Bone marrow (tissue), 2 donors: ENCODE data around the gene STRA8.
"Not testable (repeated sequence)": the region's sequence is repeated elsewhere in the genome, so short reads cannot be mapped to it uniquely, and the experiment has no call there.

ENCODE experiments used
- DNase-seq, 2 donors: peaks; one replicate each; lab custom pipeline; 2025; lab: John Stamatoyannopoulos, UW

Gene STRA8

DNA sequence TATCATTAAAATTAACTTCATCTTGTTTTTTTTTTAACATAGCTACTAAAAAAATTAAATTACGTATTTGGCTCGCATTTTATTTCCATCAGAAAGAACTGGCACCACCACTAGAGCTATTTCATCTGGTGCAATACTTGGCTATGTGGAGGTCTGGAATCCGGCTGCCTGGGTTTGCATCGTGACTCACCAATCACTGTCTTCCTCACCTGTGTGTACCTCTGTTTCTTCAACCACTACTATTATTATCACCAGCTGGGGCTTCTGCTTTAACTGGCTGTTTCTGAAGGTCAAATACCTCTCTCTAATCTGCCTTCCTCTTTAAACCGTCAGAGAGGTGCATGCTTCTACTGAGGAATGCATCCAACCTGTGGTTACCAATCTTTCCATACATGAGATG lies 28.8 kb upstream of the STRA8 start:
- DNase-seq = no peak

GRCh38 chr7:135205850-135206249 lies 27.8 kb upstream of the STRA8 start:
- DNase-seq = no peak

GRCh38 chr7:135206941-135207391 lies 26.7 kb upstream of the STRA8 start:
- DNase-seq = peak in 1 of 2 donors; percentile 81

DNA sequence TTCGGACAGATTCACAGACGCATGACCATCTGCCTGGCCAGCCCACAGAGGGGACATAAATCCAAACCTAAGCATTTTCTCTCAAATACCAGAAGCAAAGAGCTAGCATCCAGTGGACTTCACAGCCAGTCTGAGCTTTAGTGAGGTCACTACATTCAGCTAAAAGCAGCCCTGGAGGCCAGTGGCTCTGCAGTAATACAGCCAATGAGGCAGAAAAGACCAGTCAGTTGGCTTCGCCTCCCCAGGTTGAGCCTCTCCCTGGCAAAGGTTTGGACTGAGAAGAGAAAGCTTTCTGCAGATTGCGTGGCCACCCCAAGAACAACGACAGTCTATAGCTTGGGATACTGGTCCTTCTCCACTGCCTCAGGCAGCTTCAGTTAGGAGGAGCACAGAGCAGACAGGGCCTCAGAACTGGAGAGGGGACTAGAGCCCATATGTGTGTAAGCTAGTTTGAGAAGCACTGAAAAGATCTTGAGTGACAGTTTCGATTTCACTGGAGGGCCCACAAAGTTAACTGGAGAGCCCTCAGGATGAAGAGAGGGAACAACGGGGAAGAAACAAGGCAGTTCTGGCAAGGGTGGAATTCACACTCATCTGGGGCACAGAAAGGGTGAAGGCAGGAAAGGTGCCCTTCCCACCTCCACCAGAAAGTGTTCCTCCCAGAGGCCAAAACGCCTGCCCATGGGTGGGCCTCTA lies 26.1 kb upstream of the STRA8 start:
- no peak for DNase-seq

DNA sequence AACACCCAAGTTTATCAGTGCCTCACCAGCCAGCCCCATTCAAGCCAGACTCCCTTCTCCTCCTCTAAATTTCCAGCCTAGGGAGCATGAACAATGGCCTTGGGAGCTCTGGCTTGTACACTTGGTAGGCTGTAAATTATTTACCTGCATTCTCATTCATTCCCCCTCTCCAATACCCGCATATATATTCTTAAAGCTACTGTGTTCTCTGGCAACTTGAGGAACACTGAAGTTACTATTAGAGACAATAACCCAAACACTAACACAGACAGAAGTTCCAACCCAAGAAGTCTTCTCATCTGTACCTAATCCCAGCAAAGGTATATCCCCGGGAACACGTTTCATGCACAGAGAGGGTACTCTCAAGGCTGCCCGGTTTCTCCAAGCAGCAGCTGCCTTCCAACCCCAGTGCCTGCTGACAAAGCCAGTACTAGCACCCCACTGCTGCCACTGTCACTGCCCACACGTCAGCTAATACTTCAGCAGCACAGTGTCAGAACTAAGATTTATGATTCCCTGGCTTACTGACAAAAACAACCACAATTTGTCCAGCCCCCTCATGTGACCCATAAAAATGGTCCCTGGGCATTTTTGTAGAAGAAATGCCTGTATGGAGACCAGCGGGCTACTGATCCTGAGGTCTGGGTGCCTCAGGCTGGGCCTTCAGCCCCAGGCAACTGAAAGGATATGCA lies 25.4 kb upstream of the STRA8 start:
- no peak for DNase-seq

- DNase-seq = no peak
Measured at GRCh38 chr7:135209225-135209834, 24.3 kb upstream of the STRA8 start.

DNA sequence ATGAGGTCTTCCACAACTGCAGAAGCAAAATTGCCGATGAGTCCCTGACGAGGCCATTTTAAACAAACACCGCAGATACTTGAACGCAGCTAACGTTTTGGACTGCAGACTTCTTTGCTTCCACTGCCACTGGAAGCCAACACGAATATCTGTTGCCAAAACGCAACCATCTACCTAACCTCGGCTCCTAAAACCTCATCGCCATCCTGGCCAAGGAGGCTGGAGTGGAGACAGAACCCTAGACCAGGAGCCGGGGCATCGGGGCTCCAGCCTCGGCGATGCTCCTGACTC lies 22.8 kb upstream of the STRA8 start:
- DNase-seq = no peak

- DNase-seq = peak; percentile 64 to 84
Measured at GRCh38 chr7:135211179-135211945, 22.3 kb upstream of the STRA8 start, which contains the start of gene WDR91. Gene WDR91 (minus strand): TSS chr7:135211526. CDS start chr7:135211502, 24 bp downstream.

- not testable (repeated sequence) for DNase-seq
Measured at GRCh38 chr7:135211946-135212685, 21.5 kb upstream of the STRA8 start.

DNA sequence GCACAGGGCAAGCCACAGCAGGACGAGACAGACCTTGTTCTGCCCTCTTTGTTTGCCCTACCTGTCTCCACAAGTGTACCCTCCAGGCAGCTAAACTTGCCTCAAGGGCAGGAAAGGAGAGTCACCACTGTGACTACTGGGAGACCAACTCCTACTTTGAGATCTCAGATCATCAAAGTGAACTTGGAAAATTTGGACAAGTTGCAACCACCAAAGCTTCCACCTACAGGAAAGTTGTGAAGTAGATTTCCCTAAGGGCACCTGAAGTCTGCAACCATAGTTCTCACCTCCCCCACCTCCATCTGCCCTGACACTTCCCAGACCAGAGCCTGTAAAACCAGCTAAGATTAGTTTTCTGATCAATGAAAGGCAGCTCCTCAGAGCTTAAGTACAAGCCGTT lies 19.8 kb upstream of the STRA8 start:
- DNase-seq = no peak

- DNase-seq = no peak
Measured at GRCh38 chr7:135215180-135215579, 18.5 kb upstream of the STRA8 start.

DNA sequence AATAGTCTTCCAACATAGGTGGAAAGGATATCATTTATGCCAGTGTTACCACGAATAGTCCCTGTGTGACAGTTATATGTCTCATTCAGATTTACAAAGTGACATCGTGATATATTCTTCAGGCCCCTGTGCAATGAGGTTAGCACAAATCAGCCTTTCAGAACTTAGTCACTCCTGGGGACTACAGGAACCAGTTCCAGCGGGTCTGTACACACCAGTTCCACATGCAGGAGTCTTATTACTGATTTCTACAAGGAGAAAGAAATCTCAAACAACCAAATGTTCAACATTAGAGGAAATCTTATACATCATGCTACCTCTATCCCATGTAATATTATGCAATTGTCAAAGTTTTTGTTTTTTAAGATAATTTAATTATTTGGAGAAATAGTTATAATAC lies 17.9 kb upstream of the STRA8 start:
- no peak for DNase-seq

DNA sequence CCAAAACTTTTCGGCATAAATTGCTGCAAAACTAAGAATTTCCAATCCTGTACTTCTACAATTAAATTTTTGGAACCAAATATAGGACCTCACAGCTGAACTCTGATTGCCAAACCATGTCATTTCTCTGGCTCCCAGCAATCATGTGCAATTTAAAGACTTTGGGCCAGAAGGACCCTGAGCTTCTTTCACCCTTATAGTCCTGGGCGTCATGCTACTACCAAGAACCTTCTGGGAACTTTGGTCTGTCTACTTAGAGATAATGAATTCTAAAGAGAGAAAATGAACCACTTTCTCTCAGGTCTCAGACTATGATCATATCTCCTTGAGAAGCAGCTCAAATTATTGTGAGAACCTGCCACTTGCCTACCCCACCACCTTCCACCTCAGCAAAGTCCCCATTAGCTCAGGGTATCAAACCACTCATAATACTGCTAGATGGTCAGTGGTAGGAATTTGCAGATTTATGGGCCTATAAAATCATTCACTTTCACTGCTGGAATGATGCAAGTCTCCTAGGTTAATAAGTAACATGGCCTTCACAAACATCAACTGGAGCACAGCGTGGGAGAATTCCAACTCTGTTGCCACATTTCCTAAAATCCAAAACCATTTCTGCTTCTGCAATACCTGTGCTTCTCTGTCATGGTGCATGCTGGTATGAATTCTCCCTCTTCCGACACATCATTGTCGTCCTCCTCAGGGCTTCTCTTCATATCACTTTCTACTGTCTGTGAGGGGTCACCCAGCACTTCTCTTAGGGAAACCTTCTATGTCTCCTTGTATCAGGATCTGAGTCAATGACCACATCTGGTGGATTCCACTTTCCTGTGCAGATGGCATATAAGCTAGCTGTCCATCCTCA lies 15.8 kb upstream of the STRA8 start:
- no peak for DNase-seq

DNA sequence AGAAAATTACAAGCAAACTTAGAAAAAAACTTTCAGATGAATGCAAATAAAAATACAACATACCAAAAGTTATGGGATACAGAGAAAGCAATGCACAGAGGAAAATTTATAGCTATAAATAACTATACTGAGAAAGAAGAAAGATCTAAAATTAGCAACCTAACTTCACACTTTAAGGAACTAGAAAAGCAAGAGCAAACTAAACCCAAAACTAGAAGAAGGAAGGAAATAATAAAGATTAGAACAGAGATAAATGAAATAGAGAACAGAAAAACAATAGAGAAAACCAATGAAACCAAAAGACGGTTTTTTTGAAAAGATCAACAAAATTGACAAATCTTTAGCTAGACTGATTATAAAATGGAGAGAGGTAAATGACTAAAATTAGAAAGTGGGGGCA lies 9.6 kb upstream of the STRA8 start:
- peak in 1 of 2 donors; percentile 62 for DNase-seq

- DNase-seq = no peak
Measured at GRCh38 chr7:135231686-135232085, 2.0 kb upstream of the STRA8 start.

DNA sequence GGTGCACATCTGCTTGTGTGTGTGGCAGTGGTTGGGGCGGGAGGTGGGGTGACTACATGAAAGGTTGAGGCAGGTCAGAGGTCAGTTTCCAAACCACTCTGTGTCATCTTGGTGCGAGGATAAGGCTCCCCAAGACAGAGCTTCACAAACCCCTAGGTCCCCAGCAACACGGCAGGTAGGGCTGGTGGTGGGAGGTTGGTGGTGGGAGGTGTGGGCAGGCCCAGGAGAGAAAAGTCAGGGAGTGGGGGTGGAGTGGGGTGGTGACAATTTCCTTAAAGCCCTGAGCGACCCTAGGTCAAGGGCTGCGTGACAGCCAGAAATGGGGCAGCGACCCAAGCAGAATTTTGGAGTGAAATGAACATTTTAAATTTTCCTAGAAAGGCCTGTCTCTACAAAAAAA lies 1.6 kb upstream of the STRA8 start:
- no peak for DNase-seq

DNA sequence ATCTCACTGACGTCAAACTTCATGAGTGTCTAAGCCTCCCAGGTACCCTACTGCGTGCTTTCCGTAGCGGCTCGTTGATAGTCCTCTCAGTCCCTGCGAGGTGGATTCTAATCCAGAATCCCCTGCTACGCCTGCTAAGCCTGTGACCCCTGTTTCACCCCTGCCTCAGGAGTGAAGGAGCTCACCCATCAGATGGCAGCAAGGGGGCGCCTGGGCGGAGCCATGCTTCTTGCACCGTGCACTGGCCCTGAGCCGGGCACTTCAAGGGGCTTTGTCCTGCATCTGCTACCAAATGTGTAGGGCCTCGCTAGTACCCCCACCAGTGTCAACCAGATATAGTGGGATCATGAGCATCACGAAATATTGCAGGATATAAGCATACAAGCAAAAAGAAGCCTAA lies 918 bp upstream of the STRA8 start:
- DNase-seq = no peak

DNA sequence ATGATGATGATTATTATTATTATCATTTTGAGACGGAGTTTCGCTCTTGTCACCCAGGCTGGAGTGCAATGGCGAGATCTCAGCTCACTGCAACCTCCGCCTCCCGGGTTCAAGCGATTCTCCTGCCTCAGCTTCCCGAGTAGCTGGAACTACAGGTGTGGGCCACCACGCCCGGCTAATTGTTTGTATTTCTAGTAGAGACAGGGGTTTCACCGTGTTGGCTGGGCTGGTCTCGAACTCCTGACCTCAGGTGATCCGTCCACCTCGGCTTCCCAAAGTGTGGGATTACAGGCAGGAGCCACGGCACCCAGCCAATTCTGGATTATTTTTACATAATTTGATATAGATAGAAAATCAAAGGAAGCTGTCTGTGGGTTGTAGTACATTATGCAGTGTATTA lies 457 bp downstream of the STRA8 start:
- DNase-seq = not testable (repeated sequence)

DNA sequence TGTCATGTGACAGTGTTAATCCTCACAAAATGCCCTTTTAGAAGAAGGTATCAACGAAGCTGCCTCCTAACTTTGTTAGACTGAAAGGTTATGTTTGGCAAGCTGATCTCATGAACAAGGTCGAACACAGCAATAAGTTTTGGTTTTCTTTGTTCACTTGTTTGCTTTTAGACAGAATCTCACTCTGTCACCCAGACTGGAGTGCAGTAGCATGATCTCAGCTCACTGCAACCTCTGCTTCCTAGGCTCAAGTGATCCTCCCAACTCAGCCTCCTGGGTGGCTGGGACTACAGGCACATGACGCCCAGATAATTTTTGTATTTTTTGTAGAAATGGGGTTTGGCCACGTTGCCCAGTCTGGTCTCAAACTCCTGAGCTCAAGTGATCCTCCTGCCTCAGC lies 1.1 kb downstream of the STRA8 start:
- DNase-seq = no peak

DNA sequence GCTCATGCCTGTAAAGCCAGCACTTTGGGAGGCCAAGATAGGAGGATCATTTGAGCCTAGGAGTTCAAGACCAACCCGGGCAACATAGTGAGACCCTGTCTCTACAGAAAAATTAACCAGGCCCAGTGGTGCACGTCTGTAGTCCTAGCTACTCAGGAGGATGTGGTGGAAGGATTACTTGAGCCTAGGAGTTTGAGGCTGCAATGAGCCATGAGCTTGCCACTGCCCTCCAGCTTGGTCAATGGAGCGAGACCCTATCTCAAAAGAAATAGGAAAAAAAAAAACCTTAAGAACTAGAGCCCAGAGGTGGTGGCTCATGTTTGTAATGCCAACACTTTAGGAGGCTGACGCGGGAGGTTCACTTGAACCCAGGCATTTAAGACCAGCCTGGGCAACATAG lies 2.2 kb downstream of the STRA8 start:
- no peak for DNase-seq

GRCh38 chr7:135236727-135237126 lies 3.1 kb downstream of the STRA8 start:
- no peak for DNase-seq
